Measurements from ENCODE around the gene CCDC12.
A peak's percentile ranks its signal among the peaks of the same experiment; 100 is the strongest.

Gene CCDC12

GRCh38 chr3:46974421-46975171, 1.9 kb downstream of the CCDC12 start:
- no peak for TF ChIP-seq GABPA (IDR thresholded peaks at IDR 0.05; ENCODE audit: low read depth)
- peak; percentile 77 for TF ChIP-seq SPI1 (IDR thresholded peaks at IDR 0.05; ENCODE audit: borderline replicate concordance, low read depth)

GRCh38 chr3:46972396-46972795, 4.1 kb downstream of the CCDC12 start:
- H3K27me3 ChIP-seq (ENCODE audit: insufficient read depth, poor library complexity, severe bottlenecking): no peaks in the 10 kb centered on the region
- no peak for DNase-seq (ENCODE audit: low read depth in 1 of 2, low spot score in 1 of 2)
- no peak for TF ChIP-seq POLR2AphosphoS5 (IDR thresholded peaks at IDR 0.05; ENCODE audit: low read depth)
- no peak for TF ChIP-seq CTCF (IDR thresholded peaks at IDR 0.05; ENCODE audit: insufficient read depth, low read length)
- TF ChIP-seq REST (IDR thresholded peaks at IDR 0.05; ENCODE audit: insufficient replicate concordance, low read depth): no peak
- no peak for TF ChIP-seq SPI1 (IDR thresholded peaks at IDR 0.05; ENCODE audit: borderline replicate concordance, low read depth)
- no peak for TF ChIP-seq GABPA (IDR thresholded peaks at IDR 0.05; ENCODE audit: low read depth)
- H3K27ac ChIP-seq (replicated peaks): no peak overlapping the region
- no peak overlapping the region for H3K4me3 ChIP-seq (replicated peaks; ENCODE audit: insufficient read depth, low read length)

More at GRCh38 chr3:46974421-46975171, 1.9 kb downstream of the CCDC12 start:
- DNase-seq (ENCODE audit: low read depth in 1 of 2, low spot score in 1 of 2): peak in 1 of 2 experiments; percentile 51
- Histone ChIP-seq H3K27me3 (ENCODE audit: insufficient read depth, poor library complexity, severe bottlenecking) (no peaks in the 10 kb centered on the region), H3K4me3 (replicated peaks; ENCODE audit: insufficient read depth, low read length) (peak overlapping the region; percentile 76), H3K27ac (replicated peaks) (peak overlapping the region; percentile 94)

- H3K27ac ChIP-seq (replicated peaks): no peak overlapping the region; the same call in 1 of the 2 replicates
Observed at GRCh38 chr3:46971742-46972141, 4.8 kb downstream of the CCDC12 start.

GRCh38 chr3:46971151-46971550, 5.4 kb downstream of the CCDC12 start:
- TF ChIP-seq SPI1 (IDR thresholded peaks at IDR 0.05; ENCODE audit: borderline replicate concordance, low read depth): no peak
- TF ChIP-seq CTCF (IDR thresholded peaks at IDR 0.05; ENCODE audit: insufficient read depth, low read length): no peak
- TF ChIP-seq REST (IDR thresholded peaks at IDR 0.05; ENCODE audit: insufficient replicate concordance, low read depth): no peak
- no peak for TF ChIP-seq GABPA (IDR thresholded peaks at IDR 0.05; ENCODE audit: low read depth)
- no peak for TF ChIP-seq POLR2AphosphoS5 (IDR thresholded peaks at IDR 0.05; ENCODE audit: low read depth)
- no peak overlapping the region for H3K4me3 ChIP-seq (replicated peaks; ENCODE audit: insufficient read depth, low read length)
- peak overlapping the region; percentile 28; the same call in 1 of the 2 replicates for H3K27ac ChIP-seq (replicated peaks)

More at GRCh38 chr3:46971742-46972141, 4.8 kb downstream of the CCDC12 start:
- DNase-seq (ENCODE audit: low read depth in 1 of 2, low spot score in 1 of 2): no peak
- H3K4me3 ChIP-seq (replicated peaks; ENCODE audit: insufficient read depth, low read length): no peak overlapping the region
- no peaks in the 10 kb centered on the region for H3K27me3 ChIP-seq (ENCODE audit: insufficient read depth, poor library complexity, severe bottlenecking)
- TF ChIP-seq POLR2AphosphoS5 (IDR thresholded peaks at IDR 0.05; ENCODE audit: low read depth): no peak
- TF ChIP-seq SPI1 (IDR thresholded peaks at IDR 0.05; ENCODE audit: borderline replicate concordance, low read depth): peak; percentile 76; the same call in 1 of the 2 replicates

More at GRCh38 chr3:46971151-46971550, 5.4 kb downstream of the CCDC12 start:
- no peak for DNase-seq (ENCODE audit: low read depth in 1 of 2, low spot score in 1 of 2)
- no peaks in the 10 kb centered on the region for H3K27me3 ChIP-seq (ENCODE audit: insufficient read depth, poor library complexity, severe bottlenecking)

Data from HL-60 (cell line).